ENCODE results near the gene PRX.

DNA sequence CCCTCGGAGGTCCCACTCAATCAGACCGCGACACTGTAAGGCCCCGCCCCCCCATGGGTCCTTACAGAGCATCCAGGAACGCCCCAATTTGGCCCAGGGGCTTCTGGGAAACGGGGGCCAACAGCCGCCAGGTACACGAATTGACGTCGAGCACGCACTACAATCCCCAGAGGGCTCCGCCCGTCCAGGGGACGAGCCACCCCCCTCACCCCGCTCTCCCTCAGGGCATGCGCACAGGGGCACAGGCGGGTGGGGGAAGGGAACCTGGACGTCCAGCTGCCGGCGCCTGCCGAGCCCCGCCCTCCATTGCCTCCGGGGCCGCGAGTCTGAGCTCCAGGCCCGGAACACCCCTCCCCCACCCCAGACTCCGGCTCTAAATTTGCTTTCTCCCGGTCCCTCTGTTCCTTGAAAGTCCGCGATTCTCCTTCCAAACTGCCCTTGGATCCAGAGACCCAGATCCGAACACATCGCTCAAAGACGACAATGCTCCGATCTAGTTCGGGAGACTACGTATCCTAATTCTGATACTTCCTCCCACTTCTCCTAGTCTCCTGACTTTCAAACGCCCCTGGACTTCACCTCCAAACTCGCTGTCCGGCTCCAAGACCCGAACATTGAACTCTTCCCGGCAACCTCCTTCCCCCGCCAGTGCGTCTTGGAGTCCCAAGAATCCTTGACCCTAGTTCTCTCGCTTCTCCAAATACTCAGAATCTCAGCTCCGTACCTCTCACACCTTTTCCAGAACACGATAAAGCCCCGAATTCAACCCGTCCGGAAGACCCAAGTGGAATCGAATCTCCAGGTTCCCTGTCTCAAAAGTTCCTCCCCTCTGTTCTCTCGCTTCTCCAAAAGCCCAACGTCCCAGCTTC is 30.2 kb upstream of the PRX start:
- TF ChIP-seq, protein P1, sequence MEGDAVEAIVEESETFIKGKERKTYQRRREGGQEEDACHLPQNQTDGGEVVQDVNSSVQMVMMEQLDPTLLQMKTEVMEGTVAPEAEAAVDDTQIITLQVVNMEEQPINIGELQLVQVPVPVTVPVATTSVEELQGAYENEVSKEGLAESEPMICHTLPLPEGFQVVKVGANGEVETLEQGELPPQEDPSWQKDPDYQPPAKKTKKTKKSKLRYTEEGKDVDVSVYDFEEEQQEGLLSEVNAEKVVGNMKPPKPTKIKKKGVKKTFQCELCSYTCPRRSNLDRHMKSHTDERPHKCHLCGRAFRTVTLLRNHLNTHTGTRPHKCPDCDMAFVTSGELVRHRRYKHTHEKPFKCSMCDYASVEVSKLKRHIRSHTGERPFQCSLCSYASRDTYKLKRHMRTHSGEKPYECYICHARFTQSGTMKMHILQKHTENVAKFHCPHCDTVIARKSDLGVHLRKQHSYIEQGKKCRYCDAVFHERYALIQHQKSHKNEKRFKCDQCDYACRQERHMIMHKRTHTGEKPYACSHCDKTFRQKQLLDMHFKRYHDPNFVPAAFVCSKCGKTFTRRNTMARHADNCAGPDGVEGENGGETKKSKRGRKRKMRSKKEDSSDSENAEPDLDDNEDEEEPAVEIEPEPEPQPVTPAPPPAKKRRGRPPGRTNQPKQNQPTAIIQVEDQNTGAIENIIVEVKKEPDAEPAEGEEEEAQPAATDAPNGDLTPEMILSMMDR (optimal IDR thresholded peaks at IDR 0.05 in 1 of 3, IDR thresholded peaks at IDR 0.05 in 1 of 3, conservative IDR thresholded peaks at IDR 0.05 in 1 of 3; ENCODE audit: extremely low read depth in 1 of 3, insufficient read depth in 2 of 3, low read length in 3 of 3) = no peak
- TF ChIP-seq EZH2 (IDR thresholded peaks at IDR 0.05; ENCODE audit: low read length) = no peak

Measured in keratinocyte (primary cell).